Measurements from ENCODE around the gene ONECUT3.

DNA sequence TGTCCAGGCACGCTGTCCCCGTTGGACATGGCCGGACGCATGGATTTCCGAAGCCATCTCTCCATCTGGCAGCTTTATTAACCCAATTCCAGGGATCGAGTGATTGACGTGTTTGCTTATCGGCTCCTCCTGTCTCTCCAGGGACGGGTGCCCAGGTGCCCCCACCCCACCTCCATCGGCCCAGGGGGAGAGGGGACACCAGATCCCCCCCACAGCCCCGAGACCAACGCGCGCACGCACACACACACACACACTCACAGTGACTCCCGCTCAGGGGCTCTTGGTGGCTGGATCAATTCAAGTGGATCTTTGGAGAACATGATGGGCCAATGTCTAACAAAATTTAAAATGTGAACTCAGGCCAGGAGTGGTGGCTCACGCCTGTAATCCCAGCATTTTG lies 23.1 kb upstream of the ONECUT3 start:
- TF ChIP-seq POLR2A (IDR thresholded peaks at IDR 0.05): no peak
- TF ChIP-seq, protein P1, sequence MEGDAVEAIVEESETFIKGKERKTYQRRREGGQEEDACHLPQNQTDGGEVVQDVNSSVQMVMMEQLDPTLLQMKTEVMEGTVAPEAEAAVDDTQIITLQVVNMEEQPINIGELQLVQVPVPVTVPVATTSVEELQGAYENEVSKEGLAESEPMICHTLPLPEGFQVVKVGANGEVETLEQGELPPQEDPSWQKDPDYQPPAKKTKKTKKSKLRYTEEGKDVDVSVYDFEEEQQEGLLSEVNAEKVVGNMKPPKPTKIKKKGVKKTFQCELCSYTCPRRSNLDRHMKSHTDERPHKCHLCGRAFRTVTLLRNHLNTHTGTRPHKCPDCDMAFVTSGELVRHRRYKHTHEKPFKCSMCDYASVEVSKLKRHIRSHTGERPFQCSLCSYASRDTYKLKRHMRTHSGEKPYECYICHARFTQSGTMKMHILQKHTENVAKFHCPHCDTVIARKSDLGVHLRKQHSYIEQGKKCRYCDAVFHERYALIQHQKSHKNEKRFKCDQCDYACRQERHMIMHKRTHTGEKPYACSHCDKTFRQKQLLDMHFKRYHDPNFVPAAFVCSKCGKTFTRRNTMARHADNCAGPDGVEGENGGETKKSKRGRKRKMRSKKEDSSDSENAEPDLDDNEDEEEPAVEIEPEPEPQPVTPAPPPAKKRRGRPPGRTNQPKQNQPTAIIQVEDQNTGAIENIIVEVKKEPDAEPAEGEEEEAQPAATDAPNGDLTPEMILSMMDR (IDR thresholded peaks at IDR 0.05): no peak
- no peak for TF ChIP-seq POLR2AphosphoS5 (IDR thresholded peaks at IDR 0.05)

All from breast epithelium (tissue), 3 donors.